ENCODE results near the gene IL17C.

IL17C gene

GRCh38 chr16:88686062-88686438 lies 47.7 kb downstream of the IL17C start:
- peak; percentile 9 for DNase-seq (ENCODE audit: low spot score)

GRCh38 chr16:88686439-88687253 lies 48.3 kb downstream of the IL17C start, which contains the start of gene SNAI3:
Gene SNAI3, minus strand, starts transcription at chr16:88686507. Its CDS starts 101 bp downstream, at chr16:88686406.
- peak; percentile 61 for DNase-seq (ENCODE audit: low spot score)

GRCh38 chr16:88687254-88687576 lies 48.8 kb downstream of the IL17C start:
- DNase-seq (ENCODE audit: low spot score): no peak

- no peak for DNase-seq (ENCODE audit: low spot score)
These were observed 49.3 kb downstream of the IL17C start for GRCh38 chr16:88687676-88688012.

- peak; percentile 56 for DNase-seq (ENCODE audit: low spot score)
These were observed 49.8 kb downstream of the IL17C start for GRCh38 chr16:88688013-88688778.

All from hematopoietic multipotent progenitor cell treated with erythropoietin and hydrocortisone succinate and interleukin-3 and kit ligand, for 17 days (in vitro differentiated cells).